K562 (cell line): ENCODE data around the gene AMIGO1. TPM values are rescaled to one million over a fixed set of nuclear protein-coding genes. Genes with fewer than 3 reads are reported as not detected.

ENCODE experiments used
- ELF4 ChIP-seq: fragments of 450-650 bp; formaldehyde crosslinking; IDR thresholded peaks from 2 replicates; pipeline ENCODE4 v1.4.0; 2022; ENCODE audit warnings: missing genetic modification characterization
- FOXP1 ChIP-seq: sonication (generic); formaldehyde crosslinking; IDR thresholded peaks from 2 replicates; pipeline ENCODE4 v1.8.0; 2022; ENCODE audit warnings: mild to moderate bottlenecking, missing genetic modification reagents
- ZNF134 ChIP-seq: fragments of 250-450 bp; sonication (Bioruptor Pico); conservative IDR thresholded peaks from 2 replicates; pipeline ENCODE4 v1.4.0; 2020
- ZNF584 ChIP-seq: fragments of 200-800 bp; sonication (Bioruptor generic); IDR thresholded peaks from 2 replicates; pipeline ENCODE4 v1.6.1; 2016; ENCODE audit warnings: low read depth, mild to moderate bottlenecking, missing genetic modification characterization, missing compliant biosample characterization
- polyA plus RNA-seq, 8 experiments: library from polyadenylated mRNA; depleted of rRNA in 4 of 8; stranded (reverse) in 5 of 8; unstranded in 3 of 8; fragments of >200 nt; fragmentation: Nextera tagmentation in 2 of 8; fragmentation: Illumina TruSeq in 1 of 8; extraction: Ambion mirVana in 2 of 8; extraction: Trizol in 1 of 8; gene quantifications; 2 replicates each; pipeline versions ENCODE4 v1.2.1 to v1.2.3, GENCODE V29; 2011 to 2014; ENCODE audit warnings: inconsistent platforms in 1 of 8, missing spikeins in 1 of 8
- total RNA-seq, 7 experiments: library from RNA; depleted of rRNA in 6 of 7; stranded (reverse); fragments of >200 nt in 6 of 7; fragmentation: Illumina TruSeq in 2 of 7; extraction: Trizol in 2 of 7; gene quantifications; 2 replicates each; pipeline versions ENCODE4 v1.2.1 to v1.2.3, GENCODE V29; 2011 to 2021; ENCODE audit warnings: low replicate concordance in 1 of 7
- TF ChIP-seq, protein P1 (sequence below): sonication (generic); formaldehyde crosslinking; IDR thresholded peaks from 2 replicates; pipeline ENCODE4 v1.8.0; 2023; ENCODE audit warnings: missing genetic modification reagents, mild to moderate bottlenecking, borderline replicate concordance

AMIGO1 gene
- total and polyA plus RNA-seq, 9 of the 15 experiments (the other 6 are each of a cell fraction or from before 2014, with no cell fraction given), result 0.24 to 1.0 (median 0.54) TPM

DNA sequence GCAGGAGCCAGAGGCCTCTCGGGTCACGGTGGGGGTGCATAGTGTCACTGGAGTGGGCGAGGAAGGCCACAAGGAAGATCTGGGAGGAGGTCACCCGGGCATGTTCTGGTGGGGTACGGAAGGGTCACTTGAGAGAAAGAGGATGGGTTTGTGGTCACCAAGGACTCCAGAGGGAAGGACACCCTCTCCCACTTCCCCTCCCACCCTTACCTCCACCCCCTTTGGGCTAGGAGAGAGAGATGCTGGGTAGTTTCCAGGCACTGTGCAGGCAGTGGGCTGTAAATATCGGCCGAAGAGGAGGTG is 703 bp downstream of the AMIGO1 start (continued):
- TF ChIP-seq, protein P1, sequence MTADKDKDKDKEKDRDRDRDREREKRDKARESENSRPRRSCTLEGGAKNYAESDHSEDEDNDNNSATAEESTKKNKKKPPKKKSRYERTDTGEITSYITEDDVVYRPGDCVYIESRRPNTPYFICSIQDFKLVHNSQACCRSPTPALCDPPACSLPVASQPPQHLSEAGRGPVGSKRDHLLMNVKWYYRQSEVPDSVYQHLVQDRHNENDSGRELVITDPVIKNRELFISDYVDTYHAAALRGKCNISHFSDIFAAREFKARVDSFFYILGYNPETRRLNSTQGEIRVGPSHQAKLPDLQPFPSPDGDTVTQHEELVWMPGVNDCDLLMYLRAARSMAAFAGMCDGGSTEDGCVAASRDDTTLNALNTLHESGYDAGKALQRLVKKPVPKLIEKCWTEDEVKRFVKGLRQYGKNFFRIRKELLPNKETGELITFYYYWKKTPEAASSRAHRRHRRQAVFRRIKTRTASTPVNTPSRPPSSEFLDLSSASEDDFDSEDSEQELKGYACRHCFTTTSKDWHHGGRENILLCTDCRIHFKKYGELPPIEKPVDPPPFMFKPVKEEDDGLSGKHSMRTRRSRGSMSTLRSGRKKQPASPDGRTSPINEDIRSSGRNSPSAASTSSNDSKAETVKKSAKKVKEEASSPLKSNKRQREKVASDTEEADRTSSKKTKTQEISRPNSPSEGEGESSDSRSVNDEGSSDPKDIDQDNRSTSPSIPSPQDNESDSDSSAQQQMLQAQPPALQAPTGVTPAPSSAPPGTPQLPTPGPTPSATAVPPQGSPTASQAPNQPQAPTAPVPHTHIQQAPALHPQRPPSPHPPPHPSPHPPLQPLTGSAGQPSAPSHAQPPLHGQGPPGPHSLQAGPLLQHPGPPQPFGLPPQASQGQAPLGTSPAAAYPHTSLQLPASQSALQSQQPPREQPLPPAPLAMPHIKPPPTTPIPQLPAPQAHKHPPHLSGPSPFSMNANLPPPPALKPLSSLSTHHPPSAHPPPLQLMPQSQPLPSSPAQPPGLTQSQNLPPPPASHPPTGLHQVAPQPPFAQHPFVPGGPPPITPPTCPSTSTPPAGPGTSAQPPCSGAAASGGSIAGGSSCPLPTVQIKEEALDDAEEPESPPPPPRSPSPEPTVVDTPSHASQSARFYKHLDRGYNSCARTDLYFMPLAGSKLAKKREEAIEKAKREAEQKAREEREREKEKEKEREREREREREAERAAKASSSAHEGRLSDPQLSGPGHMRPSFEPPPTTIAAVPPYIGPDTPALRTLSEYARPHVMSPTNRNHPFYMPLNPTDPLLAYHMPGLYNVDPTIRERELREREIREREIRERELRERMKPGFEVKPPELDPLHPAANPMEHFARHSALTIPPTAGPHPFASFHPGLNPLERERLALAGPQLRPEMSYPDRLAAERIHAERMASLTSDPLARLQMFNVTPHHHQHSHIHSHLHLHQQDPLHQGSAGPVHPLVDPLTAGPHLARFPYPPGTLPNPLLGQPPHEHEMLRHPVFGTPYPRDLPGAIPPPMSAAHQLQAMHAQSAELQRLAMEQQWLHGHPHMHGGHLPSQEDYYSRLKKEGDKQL (CRISPR knock-in tag), result no peak
- TF ChIP-seq ZNF584 (CRISPR knock-in tag) (no peak), ELF4 (CRISPR knock-in tag) (no peak), FOXP1 (CRISPR knock-in tag) (no peak), ZNF134 (no peak)
